ENCODE results near the gene BCL2.
A peak's percentile ranks its signal among the peaks of the same experiment; 100 is the strongest.

Gene BCL2

GRCh38 chr18:63074981-63075404, 244.6 kb downstream of the BCL2 start:
- peak; percentile 47 for DNase-seq

GRCh38 chr18:63073481-63073880, 246.1 kb downstream of the BCL2 start:
- DNase-seq: no peak
